HG03457 (cell line): ENCODE measurements around the gene SUSD6.

Experiments
- ATAC-seq: cut with Tn5 transposase; IDR thresholded peaks from one replicate; pipeline ENCODE4 v1.9.1; 2021; ENCODE audit warnings: moderate number of reproducible peaks; ENCODE audit not compliant: unreplicated experiment

Gene SUSD6

DNA sequence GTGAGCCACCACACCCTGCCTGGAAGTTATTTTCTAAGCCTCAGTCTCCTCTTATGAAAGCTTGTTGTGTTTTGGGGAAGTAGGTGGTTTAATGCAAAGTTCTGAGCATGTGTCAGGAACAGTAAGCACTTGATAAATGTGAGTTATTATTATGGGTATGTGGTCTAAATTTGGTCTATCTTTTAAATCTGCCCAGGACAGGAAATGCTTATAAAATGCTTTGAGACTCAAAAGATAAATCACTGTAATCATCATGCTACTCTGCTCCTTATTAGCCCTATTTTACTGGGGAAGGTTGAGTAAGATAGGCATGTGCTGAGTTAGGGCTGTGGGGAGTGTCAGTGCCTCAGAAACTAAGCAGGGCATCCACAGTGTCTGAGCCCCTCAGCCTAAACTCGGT is 142.5 kb downstream of the SUSD6 start:
- no peak for ATAC-seq

DNA sequence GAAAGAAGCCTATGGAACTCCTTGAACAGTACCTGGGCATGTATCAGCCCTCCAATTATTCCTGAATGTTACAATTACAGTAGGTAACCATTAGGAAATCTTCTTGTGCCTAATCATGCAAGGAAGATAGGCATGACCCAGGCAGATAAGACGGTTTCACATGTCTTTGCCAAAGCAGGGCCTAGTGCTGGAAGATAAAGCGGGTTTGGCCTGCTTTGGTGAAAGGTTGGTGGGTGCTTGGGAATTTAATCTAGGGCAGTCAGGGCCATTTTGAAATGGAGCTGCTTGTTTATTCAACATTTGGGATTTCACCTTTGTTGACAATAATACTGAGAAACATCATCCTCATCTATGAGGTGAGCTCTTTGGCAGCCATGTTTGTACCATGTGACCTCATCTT is 143.1 kb downstream of the SUSD6 start:
- ATAC-seq, result no peak

DNA sequence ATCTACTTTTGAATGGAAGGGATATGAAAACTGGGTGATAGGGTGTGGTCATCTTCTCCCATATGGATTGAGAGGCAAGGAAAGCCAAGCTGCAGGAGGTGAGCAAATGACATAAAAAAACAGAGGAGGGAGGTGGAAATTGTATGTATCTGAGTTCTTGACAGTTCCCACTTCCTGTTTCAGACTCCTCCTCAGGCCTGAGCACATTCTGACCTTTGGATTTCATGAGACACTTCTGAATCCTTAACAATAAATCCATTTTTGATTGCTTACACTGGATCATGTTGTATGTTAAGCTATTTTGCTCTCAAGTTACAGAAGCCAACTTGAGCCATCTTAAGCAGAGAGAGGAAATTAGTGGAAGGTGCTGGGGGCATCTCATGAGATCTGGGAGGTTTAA is 143.9 kb downstream of the SUSD6 start:
- ATAC-seq, result no peak

DNA sequence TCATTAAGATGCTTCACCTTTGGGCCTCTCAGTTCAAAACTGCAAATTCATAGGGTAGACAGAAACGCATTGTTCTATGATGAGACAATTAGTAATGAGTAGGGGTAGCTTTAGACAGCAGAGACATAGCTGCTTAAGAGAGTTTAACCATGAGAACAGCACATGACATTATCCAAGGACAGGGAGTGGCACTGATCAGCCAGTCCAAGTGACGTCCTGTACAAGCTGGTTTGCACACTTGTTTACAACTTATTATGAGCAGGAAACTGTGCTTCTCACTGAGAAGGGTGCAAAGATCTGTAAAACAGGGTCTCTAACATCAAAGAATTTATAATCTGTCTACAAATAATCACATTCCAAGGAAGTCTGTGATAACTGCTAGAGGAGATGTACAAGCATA is 144.4 kb downstream of the SUSD6 start:
- ATAC-seq, result no peak

DNA sequence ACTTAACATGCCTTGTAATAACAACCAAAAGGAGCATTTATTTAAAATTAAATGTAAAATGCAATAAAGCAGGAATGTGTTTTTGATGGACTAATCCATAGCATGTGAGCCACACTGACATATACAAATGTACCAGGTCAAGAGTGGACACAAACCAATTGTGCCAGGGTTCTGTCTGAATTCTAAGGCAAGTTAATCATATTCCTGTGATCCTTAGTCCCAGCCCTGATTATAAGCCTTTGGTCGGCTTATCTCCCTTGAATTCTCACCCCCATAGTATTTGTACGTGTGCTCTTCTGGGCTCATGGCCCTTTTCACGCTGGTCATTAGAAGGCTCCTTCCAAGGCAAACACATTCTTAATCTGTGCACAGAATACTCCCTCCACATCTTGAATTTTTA is 144.9 kb downstream of the SUSD6 start:
- no peak for ATAC-seq

DNA sequence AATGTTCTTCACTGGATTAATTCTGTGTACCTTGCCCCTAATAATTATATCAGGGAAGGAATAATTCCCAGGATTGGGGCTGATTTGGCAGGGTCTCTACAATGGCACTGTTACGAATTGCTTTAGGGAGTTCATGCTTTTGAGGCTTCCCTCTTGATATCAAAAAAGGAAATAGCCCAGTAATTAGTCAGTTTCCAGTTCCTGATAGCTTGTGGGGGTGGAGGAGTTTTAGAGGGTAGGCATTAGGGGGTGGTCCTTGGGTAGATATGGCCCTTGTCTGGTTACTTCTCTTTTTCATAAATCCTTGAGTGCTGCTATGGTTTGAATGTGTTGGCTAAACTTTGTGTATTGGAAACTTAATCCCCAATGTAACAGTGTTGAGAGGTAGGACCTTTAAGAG is 149.4 kb downstream of the SUSD6 start:
- ATAC-seq, result no peak

DNA sequence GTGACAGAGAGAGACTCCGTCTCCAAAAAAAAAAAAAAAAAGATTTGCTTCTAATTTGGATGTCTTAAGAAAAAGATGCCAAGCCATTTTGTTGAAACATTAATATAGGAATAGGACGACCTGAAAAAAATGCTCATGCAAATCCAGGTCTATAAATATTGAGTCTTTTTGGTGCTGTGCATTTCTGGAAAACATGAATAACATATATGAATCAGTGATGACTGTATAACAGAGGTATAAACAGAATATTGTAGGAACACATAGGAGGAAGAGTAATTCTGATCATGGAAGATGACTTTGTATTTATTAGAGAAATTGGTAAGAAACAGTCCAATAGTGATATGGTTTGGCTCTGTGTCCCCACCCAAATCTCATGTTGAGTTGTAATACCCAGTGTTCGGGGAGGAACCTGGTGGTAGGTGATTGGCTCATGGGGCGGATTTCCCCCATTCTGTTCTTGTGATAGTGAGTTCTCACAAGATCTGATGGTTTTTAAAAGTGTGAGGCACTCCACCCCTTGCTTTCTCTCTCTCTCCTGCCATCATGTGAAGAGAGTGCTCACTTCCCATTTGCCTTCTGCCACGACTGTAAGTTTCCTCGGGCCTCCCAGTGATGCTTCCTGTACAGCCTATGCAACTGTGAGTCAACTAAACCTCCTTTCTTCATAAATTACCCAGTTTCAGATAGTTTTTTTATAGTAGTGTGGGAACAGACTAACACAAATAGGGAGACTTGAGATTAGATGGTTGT is 152.5 kb downstream of the SUSD6 start:
- no peak for ATAC-seq
